PC-3 (cell line): ENCODE results near the gene ADGRL3. TPM values are rescaled to one million over a fixed set of nuclear protein-coding genes. Genes with fewer than 3 reads are reported as not detected.

Experiments
- ATAC-seq: fragments of 200-7000 bp; cut with Tn5 transposase; 2 replicates; pipeline ENCODE4 v1.9.1; 2020; ENCODE audit warnings: mild to moderate bottlenecking, moderate library complexity
- BruUV-seq: library from RNA; stranded (reverse); fragments of 400-500 nt; replicated peaks from 2 replicates; lab custom pipeline; 2021; lab: Mats Ljungman, UMichigan
- CTCF ChIA-PET: fragments of 300-600 bp; sonication (Branson Sonifier 250); formaldehyde crosslinking; loops from one replicate; lab custom pipeline; 2022; ENCODE audit warnings: antibody characterized with exemption; lab: Charles Lee
- POLR2A ChIA-PET: fragments of 300-600 bp; sonication (Branson Sonifier 250); formaldehyde crosslinking; loops from one replicate; lab custom pipeline; 2022; ENCODE audit warnings: antibody characterized with exemption; ENCODE audit not compliant: unreplicated experiment; lab: Charles Lee
- DNase-seq: peaks from one replicate; pipeline ENCODE4 v3.0.0-alpha.2; 2015
- H2AFZ ChIP-seq: fragments of 300-600 bp; sonication (generic); 2 replicates; pipeline ENCODE4 v1.6.0; 2016; ENCODE audit warnings: antibody characterized with exemption, low read length
- H3F3A ChIP-seq: fragments of 300-600 bp; sonication (generic); one replicate; pipeline ENCODE4 v1.6.0; 2017; ENCODE audit warnings: antibody characterized with exemption, low read length, control low read depth, mild to moderate bottlenecking; ENCODE audit not compliant: unreplicated experiment
- H3K27ac ChIP-seq: fragments of 300-600 bp; sonication (generic); 2 replicates; pipeline ENCODE4 v1.5.1; 2016; ENCODE audit warnings: mild to moderate bottlenecking, low read length
- H3K27me3 ChIP-seq: fragments of 300-600 bp; sonication (generic); 2 replicates; pipeline ENCODE4 v1.6.1; 2016; ENCODE audit warnings: low read length, mixed read lengths
- H3K36me3 ChIP-seq: fragments of 300-600 bp; sonication (generic); 2 replicates; pipeline ENCODE4 v1.6.1; 2016; ENCODE audit warnings: low read depth, mixed run types, low read length, mixed read lengths
- H3K4me1 ChIP-seq: fragments of 300-600 bp; sonication (generic); 2 replicates; pipeline ENCODE4 v1.5.1; 2016; ENCODE audit warnings: low read length; ENCODE audit not compliant: insufficient read depth
- H3K4me2 ChIP-seq: fragments of 300-600 bp; sonication (generic); 2 replicates; pipeline ENCODE4 v1.6.0; 2016; ENCODE audit warnings: low read length
- H3K4me3 ChIP-seq: fragments of 300-600 bp; sonication (generic); 2 replicates; pipeline ENCODE4 v1.5.1; 2016; ENCODE audit warnings: mild to moderate bottlenecking, low read length, mixed read lengths
- H3K79me2 ChIP-seq: fragments of 300-600 bp; sonication (generic); 2 replicates; pipeline ENCODE4 v1.6.1; 2017; ENCODE audit warnings: low read length, mixed read lengths
- H3K9ac ChIP-seq: fragments of 300-600 bp; sonication (generic); 2 replicates; pipeline ENCODE4 v1.6.0; 2016; ENCODE audit warnings: mild to moderate bottlenecking, low read length
- H3K9me2 ChIP-seq: fragments of 300-600 bp; sonication (generic); replicated peaks from 2 replicates; pipeline ENCODE4 v1.6.1; 2016; ENCODE audit warnings: mixed run types, low read length, mixed read lengths
- H3K9me3 ChIP-seq: fragments of 300-600 bp; sonication (generic); 2 replicates; pipeline ENCODE4 v1.6.1; 2016; ENCODE audit warnings: low read length, mixed read lengths
- H4K20me1 ChIP-seq: fragments of 300-600 bp; sonication (generic); 2 replicates; pipeline ENCODE4 v1.6.1; 2016; ENCODE audit warnings: low read length, mixed read lengths
- EZH2 ChIP-seq: fragments of 300-600 bp; sonication (generic); IDR thresholded peaks from one replicate; pipeline ENCODE4 v1.6.1; 2017; ENCODE audit warnings: antibody characterized with exemption, mild to moderate bottlenecking, low read length; ENCODE audit not compliant: unreplicated experiment
- EZH2phosphoT487 ChIP-seq: fragments of 300-600 bp; sonication (generic); IDR thresholded peaks from 2 replicates; pipeline ENCODE4 v1.6.1; 2018; ENCODE audit warnings: mild to moderate bottlenecking, antibody characterized with exemption, low read length, borderline replicate concordance
- intact Hi-C: fragments of 100-400 bp; cut with micrococcal nuclease; formaldehyde crosslinking; loops from 2 replicates; pipeline ENCODE4 v1.9.0; 2023
- total RNA-seq: library from RNA; depleted of rRNA; stranded (reverse); fragments of >200 nt; gene quantifications from 2 replicates; pipeline ENCODE4 v1.2.3, GENCODE V29; 2014
- TF ChIP-seq, protein P1 (sequence below): fragments of 300-600 bp; sonication (generic); conservative IDR thresholded peaks from 2 replicates; pipeline ENCODE4 v1.5.1; 2017; ENCODE audit warnings: antibody characterized with exemption, low read depth, mild to moderate bottlenecking, low read length

The ADGRL3 gene
- total RNA-seq, 1 experiment from 2014 or later: 0.66 TPM

DNA sequence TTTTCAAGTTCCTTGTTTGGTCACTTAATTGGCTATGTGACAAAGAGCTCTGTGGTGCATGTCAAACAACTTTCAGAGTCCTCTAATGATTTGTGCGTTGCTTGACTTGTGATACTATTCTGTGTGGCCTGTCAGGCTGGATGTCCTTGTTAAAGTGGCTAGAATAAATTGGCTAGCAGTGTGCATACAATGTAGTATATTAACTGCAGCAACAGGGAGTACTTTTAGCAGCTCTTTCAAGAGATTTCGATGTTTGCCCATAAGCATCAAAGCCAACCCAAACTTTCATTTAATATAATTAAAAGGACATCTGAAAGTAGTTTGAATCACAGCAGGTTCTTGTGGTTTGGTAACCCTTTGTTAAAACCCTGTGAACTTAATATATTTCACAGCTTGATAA is 718.9 kb downstream of the ADGRL3 start:
- POLR2A ChIA-PET: no interaction called here

DNA sequence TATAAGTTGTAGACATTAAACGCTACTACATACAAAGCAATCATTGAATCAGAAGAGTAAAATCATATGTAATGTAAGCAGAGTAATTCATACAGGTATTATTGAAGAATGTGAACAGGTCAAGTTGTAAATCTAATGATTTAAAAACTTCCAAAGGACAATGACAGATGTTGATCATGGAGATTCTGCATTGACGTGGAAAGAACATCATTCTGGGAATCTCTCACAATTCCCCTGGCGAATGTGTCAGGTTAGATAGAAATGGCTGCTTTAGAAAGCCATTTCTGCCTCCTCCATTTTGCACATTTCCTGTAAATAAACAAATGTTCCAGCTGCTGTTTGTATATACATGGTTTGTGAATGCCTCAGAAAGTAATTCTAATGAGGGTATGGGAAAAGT is 719.4 kb downstream of the ADGRL3 start:
- Histone ChIP-seq H3K27ac (no peak overlapping the region), H3K4me2 (no peak overlapping the region), H3K79me2 (no peaks in the 10 kb centered on the region), H3K4me3 (no peak overlapping the region), H3K9me2 (no peaks in the 10 kb centered on the region), H3K9ac (no peak overlapping the region), H2AFZ (no peak overlapping the region), H3K27me3 (no peaks in the 10 kb centered on the region), H3K9me3 (no peaks in the 10 kb centered on the region), H3F3A (peaks cover 3% of the 10 kb centered on the region), H3K4me1 (peaks cover 45% of the 10 kb centered on the region), H4K20me1 (no peaks in the 10 kb centered on the region), H3K36me3 (no peaks in the 10 kb centered on the region)
- intact Hi-C loops: loop anchor here (10.0 kb wide), 1 partner anchor 395 kb away; no protein-coding TSS in a partner anchor
- ChIA-PET POLR2A (no interaction called here), CTCF (no interaction called here)
- no TSS peak for BruUV-seq
- no peak for DNase-seq
- TF ChIP-seq EZH2phosphoT487 (no peak), EZH2 (no peak)
- TF ChIP-seq, protein P1, sequence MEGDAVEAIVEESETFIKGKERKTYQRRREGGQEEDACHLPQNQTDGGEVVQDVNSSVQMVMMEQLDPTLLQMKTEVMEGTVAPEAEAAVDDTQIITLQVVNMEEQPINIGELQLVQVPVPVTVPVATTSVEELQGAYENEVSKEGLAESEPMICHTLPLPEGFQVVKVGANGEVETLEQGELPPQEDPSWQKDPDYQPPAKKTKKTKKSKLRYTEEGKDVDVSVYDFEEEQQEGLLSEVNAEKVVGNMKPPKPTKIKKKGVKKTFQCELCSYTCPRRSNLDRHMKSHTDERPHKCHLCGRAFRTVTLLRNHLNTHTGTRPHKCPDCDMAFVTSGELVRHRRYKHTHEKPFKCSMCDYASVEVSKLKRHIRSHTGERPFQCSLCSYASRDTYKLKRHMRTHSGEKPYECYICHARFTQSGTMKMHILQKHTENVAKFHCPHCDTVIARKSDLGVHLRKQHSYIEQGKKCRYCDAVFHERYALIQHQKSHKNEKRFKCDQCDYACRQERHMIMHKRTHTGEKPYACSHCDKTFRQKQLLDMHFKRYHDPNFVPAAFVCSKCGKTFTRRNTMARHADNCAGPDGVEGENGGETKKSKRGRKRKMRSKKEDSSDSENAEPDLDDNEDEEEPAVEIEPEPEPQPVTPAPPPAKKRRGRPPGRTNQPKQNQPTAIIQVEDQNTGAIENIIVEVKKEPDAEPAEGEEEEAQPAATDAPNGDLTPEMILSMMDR: no peak
- no peak for ATAC-seq

More for the DNA sequence above, 718.9 kb downstream of the ADGRL3 start:
- H3K36me3 ChIP-seq: no peaks in the 10 kb centered on the region
- H3K9ac ChIP-seq: no peak overlapping the region
- H3K27ac ChIP-seq: no peak overlapping the region
- CTCF ChIA-PET: no interaction called here
- intact Hi-C loops: loop anchor here (10.0 kb wide), 1 partner anchor 394 kb away; no protein-coding TSS in a partner anchor
- no peak overlapping the region for H2AFZ ChIP-seq
- no peaks in the 10 kb centered on the region for H3K27me3 ChIP-seq
- TF ChIP-seq, protein P1: no peak
- TF ChIP-seq EZH2phosphoT487: no peak
- no peak for TF ChIP-seq EZH2
- H4K20me1 ChIP-seq: no peaks in the 10 kb centered on the region
- no peak overlapping the region for H3K4me2 ChIP-seq
- DNase-seq: no peak
- no peaks in the 10 kb centered on the region for H3K9me2 ChIP-seq
- H3K4me1 ChIP-seq: peaks cover 45% of the 10 kb centered on the region
- H3K79me2 ChIP-seq: no peaks in the 10 kb centered on the region
- BruUV-seq: no TSS peak
- ATAC-seq: no peak
- H3K9me3 ChIP-seq: no peaks in the 10 kb centered on the region
- H3K4me3 ChIP-seq: no peak overlapping the region
- peaks cover 3% of the 10 kb centered on the region for H3F3A ChIP-seq

DNA sequence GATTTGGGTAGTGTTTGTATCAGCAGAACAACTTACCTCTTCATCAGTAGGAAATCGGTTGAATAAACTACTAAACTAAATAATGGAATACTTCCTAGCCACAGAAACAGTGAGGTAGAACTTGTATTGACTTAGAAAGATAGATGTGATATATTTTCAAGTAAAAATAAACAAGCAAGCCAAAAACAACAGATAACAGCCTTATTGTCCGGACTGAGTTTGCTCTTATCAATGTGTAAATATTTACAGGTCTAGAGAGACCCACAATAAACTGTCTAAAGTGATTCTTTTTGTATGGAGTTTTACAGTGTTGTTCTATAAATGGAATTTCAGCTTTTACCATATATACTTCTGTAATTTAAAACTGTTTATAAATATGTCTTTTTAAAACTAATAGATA is 721.8 kb downstream of the ADGRL3 start:
- H4K20me1 ChIP-seq: no peaks in the 10 kb centered on the region
- no peaks in the 10 kb centered on the region for H3K9me3 ChIP-seq
- H3K27me3 ChIP-seq: no peaks in the 10 kb centered on the region
- peak overlapping the region; percentile 69 for H3K27ac ChIP-seq
- no TSS peak for BruUV-seq
- no peak for TF ChIP-seq EZH2
- 0 out of 2 replicates have a peak, but pooled peaks cover 1% of the 10 kb centered on the region for H3K9me2 ChIP-seq
- DNase-seq (peak; percentile 65), ATAC-seq (peak; percentile 25)
- no peak overlapping the region for H3K4me3 ChIP-seq
- peak overlapping the region; percentile 12; the same call in 1 of the 2 replicates for H3K4me2 ChIP-seq
- H3K9ac ChIP-seq: no peak overlapping the region
- no peak overlapping the region for H2AFZ ChIP-seq
- H3K79me2 ChIP-seq: no peaks in the 10 kb centered on the region
- peaks cover 3% of the 10 kb centered on the region for H3F3A ChIP-seq
- H3K36me3 ChIP-seq: no peaks in the 10 kb centered on the region
- ChIA-PET POLR2A (no interaction called here), CTCF (no interaction called here)
- intact Hi-C loops: loop anchor here (5.0 to 10.0 kb wide), 3 partner anchors 85 to 177 kb away; no protein-coding TSS in a partner anchor
- H3K4me1 ChIP-seq: peaks cover 36% of the 10 kb centered on the region
